Stimulated activated CD4-positive, alpha-beta T cell treated with anti-CD3 and anti-CD28 coated beads, Interleukin-2, amount 100 ng/mL, for 4 hours (primary cell): ENCODE data around the gene SH3TC1.
A peak's percentile ranks its signal among the peaks of the same experiment; 100 is the strongest.

ENCODE experiments used
- DNase-seq: peaks from one replicate; pipeline ENCODE4 v3.0.0-alpha.2; 2020; ENCODE audit warnings: low read depth

The SH3TC1 gene

GRCh38 chr4:8215641-8216442, 16.8 kb downstream of the SH3TC1 start:
- DNase-seq, result no peak

DNA sequence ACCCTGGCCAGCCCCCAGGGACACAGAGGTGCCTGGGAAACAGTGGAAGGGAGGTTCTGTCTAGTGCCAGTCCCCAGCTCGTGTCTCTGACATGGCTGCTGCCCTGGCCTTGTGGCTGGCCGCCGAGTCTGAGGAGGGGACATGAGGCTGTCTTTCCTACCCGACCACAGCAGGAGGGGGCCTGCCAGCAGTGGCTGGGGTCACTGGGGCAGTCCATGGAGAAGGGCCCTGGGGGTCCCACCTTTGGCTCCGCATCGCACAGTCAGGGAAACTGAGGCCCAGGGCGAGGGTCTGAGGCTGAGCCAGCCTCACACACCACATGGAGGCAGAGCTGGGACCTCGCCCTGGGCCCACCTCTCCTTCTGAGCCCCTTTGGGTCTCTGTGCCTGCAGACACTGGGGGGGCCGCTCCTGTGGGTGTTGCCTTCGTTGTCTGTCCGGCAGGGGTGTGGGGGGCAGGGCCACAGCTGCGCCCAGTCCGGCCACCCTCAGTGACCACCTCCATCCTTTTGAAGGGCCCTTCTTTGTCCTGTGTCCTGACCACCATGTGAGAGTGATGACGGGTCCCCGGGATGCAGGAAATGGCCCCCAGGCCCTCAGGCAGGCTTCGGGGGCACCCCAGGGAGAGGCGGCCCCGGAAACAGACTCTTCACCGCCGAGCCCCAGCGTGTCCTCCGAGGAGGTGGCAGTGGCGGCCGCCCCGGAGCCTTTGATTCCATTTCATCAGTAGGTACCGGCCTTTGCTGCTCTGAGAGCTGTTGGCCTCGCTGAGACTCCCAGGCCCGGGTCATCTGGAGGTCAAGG, 17.6 kb downstream of the SH3TC1 start:
- no peak for DNase-seq

GRCh38 chr4:8217246-8217511, 18.1 kb downstream of the SH3TC1 start:
- DNase-seq, result no peak

GRCh38 chr4:8217871-8218270, 18.8 kb downstream of the SH3TC1 start:
- no peak for DNase-seq

DNA sequence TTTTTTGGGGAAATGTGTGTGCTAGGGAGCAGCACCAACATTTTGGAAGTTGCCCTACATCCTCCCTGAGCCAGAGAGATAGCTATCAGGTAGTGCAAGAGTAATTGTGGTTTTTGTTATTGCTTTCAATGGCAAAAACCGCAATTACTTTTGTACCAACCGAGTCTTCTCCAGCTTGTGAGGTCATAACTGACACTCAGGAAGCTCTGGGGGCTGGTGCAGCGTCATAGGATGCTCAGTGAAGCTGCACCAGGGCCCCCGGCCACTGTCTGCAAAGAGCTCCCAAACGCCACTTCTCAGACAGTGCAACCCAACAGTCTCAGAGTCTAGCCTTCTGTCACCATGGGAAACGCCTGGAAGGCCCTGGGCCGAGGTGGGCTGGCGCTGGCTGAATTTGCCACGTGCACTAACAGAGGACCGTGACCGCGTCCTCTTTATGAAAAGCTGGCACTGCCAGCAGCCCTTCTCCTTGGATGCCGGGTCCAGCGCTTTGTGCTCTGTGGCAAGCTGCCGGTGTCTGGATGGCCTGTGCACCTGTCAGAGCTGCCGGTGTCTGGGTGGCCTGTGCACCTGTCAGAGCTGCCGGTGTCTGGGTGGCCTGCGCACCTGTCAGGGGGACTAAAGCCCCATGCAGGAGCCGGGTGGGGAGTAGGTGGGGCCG, 19.4 kb downstream of the SH3TC1 start:
- no peak for DNase-seq

GRCh38 chr4:8219236-8219635, 20.1 kb downstream of the SH3TC1 start:
- DNase-seq, result no peak

- DNase-seq, result no peak
These were observed 21.8 kb downstream of the SH3TC1 start for GRCh38 chr4:8220661-8221450.

GRCh38 chr4:8221476-8221875, 22.4 kb downstream of the SH3TC1 start:
- DNase-seq, result no peak

- no peak for DNase-seq
These were observed 22.9 kb downstream of the SH3TC1 start for GRCh38 chr4:8221985-8222384.

DNA sequence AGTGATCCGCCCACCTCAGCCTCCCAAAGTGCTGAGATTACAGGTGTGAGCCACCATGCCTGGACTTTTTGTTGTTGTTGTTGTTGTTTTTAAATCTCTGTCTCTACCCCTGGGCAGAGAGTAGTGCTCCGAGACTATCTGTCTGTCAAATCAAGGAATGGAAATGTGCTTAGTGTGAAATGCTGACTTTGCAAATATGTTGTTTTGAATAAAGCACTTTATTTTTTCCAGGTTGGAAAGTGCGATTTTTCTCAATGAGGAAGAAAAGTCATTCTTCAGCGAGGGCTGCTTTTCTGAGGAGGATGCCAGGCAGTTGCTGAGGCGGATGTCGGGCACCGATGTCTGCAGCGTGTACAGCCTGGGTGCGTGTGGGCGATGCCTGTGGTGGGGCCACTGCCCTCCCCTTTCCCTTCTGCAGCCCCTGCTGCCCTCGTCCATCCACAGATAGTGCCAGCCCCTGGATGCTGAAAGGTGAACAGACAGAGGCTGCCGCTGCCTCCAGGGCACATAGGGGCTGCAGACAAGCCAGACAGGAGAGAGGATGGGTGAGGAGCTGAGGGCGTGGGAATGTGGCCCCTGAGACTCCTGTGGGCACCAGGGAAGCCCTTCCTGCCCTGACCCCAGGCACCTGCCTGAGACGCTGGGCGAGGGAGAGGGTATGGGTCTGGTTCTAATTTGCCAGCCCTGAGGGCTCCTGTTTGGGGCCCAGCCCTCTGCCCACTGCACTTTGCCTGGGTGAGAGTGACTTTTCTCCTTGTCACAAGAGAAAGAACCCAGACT, 23.7 kb downstream of the SH3TC1 start:
- DNase-seq, result no peak

GRCh38 chr4:8224267-8224974, 25.3 kb downstream of the SH3TC1 start:
- DNase-seq, result no peak

DNA sequence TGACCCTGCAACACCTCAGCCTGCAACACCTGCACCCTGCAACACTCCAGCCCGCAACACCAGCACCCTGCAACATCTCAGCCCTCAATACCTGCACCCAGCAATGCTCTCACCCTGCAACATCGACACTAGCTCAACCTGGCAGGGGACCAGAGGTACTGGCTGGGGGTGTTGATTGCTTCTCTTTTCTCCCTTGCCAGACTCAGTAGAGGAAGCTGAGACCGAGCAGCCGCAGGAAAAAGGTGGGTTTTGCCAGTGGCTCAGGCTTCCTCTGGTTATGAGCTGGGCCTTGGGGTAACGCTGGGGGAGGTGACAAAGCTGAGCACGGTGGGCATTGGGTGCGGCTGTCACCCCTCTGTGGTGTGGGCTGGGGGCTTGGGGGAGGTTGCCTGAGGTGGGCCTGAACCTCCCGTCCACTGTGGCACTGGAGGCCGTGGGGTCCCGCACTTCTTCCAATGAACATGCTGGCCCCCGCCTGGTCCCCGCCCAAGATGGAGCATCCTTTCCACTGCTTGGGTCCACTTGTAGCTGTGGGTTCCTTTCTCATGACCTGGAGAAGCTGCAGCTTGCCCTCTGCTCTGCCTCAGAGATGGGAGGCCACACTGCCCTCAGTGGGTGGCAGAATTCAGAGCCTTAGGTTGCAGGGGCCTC, 26.0 kb downstream of the SH3TC1 start:
- DNase-seq, result no peak

DNA sequence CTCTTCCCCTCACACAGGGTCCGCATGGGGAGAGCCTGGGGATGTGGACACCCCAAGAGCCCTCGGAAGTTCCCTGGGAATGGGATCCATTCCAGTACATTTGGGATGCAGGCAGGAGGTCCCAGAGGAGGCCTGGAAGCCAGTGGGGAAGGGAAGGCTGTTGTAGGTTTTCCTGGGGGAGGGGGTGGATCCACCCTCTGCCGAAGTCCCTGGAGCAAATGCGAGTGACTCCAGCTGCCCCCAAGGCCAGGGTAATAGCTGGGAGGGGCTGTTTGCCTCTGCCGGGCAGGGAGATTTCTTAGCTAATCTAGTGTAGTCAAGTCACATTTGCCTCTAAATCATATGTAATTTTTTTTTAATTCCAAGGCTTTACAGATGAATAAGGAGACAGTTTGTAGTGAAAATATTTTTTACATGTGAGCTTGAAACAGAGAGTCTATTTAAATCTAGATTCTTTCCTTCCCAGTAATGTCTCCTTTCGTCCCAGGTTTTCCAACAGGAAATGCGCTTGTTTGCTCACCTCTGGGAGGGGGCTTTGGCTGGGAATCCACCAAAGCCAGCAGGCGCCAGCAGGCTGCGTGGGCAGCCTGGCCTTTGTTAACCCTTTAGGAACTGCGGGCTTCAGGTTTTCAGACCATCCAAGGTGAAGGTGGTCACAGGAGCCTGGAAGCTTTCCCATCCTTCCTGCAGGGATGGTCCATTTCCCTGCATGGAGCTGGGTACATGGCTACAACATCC, 26.8 kb downstream of the SH3TC1 start:
- DNase-seq, result no peak

GRCh38 chr4:8227201-8227770, 28.2 kb downstream of the SH3TC1 start:
- DNase-seq, result no peak

GRCh38 chr4:8227771-8228318, 28.8 kb downstream of the SH3TC1 start:
- DNase-seq, result no peak

GRCh38 chr4:8228319-8229250, 29.5 kb downstream of the SH3TC1 start:
- peak; percentile 82 for DNase-seq

DNA sequence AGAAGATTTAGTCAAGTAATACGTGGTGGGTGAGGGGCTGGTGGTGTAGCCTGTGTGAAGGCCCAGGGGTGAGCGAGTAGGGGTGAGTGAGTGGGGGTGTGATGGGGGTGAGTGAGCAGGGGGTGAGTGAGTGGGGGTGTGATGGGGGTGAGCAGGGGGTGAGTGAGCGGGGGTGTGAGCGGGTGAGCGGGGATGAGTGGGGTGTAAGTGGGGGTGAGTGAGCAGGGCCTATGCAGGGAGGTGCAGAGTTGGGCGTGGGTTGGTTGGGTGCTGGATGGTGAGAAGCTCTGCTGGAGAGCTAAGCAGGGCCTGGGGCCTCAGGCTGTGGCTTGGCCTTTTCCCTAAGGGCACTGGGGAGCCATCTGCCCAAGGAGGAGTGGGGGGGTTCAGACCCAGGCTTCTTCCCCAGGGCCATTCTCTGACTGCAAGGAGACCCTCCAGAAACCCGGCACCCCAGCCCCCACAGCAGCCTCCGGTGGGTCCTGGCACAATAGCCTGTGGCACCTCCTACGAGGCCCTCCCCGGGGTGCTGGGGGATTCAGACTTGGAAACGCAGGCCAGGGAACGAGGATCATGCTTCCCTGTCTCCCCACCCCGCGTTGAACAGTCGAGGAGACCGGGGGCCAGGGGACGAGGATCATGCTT, 30.4 kb downstream of the SH3TC1 start:
- DNase-seq, result peak; percentile 54
